Measurements from ENCODE around the gene TTLL12. TPM values are rescaled to one million over a fixed set of nuclear protein-coding genes. Genes with fewer than 3 reads are reported as not detected.

TTLL12 gene
- total RNA-seq, 1 donor from 2014 or later: 40.9 TPM

DNA sequence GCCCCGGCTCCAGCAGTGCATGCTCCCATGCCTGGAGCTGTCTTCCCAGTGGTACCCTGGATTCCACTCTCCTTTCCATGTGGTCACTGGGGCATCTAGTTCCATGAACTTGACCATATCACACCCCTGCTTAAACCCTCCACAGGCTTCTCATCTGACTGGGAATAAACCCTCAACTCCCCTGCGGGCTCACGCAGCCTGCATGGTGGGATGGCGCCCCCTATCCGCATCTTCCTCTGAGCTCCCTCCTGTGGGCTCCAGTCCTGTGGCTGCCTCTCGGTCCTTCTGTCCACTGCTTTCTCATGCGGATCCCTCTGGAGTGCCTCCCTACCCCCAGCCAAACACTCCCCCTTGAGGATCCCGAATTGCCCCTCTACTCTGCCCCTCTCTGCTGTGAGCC lies 41.4 kb upstream of the TTLL12 start:
- peaks cover 12% of the 10 kb centered on the region for H3K4me1 Mint-ChIP-seq (ENCODE audit: low read depth)
- TF ChIP-seq, protein P1, sequence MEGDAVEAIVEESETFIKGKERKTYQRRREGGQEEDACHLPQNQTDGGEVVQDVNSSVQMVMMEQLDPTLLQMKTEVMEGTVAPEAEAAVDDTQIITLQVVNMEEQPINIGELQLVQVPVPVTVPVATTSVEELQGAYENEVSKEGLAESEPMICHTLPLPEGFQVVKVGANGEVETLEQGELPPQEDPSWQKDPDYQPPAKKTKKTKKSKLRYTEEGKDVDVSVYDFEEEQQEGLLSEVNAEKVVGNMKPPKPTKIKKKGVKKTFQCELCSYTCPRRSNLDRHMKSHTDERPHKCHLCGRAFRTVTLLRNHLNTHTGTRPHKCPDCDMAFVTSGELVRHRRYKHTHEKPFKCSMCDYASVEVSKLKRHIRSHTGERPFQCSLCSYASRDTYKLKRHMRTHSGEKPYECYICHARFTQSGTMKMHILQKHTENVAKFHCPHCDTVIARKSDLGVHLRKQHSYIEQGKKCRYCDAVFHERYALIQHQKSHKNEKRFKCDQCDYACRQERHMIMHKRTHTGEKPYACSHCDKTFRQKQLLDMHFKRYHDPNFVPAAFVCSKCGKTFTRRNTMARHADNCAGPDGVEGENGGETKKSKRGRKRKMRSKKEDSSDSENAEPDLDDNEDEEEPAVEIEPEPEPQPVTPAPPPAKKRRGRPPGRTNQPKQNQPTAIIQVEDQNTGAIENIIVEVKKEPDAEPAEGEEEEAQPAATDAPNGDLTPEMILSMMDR (IDR thresholded peaks at IDR 0.05; ENCODE audit: unreplicated experiment): peak; percentile 38
- no peak overlapping the region for H3K27ac Mint-ChIP-seq
- H3K27me3 Mint-ChIP-seq: peaks cover 47% of the 10 kb centered on the region
- no peaks in the 10 kb centered on the region for H3K36me3 Mint-ChIP-seq (ENCODE audit: insufficient read depth)
- DNase-seq (ENCODE audit: low spot score, unreplicated experiment): no peak
- H3K4me3 Mint-ChIP-seq (ENCODE audit: low read depth): no peak overlapping the region
- no peaks in the 10 kb centered on the region for H3K9me3 Mint-ChIP-seq (ENCODE audit: low read depth)

DNA sequence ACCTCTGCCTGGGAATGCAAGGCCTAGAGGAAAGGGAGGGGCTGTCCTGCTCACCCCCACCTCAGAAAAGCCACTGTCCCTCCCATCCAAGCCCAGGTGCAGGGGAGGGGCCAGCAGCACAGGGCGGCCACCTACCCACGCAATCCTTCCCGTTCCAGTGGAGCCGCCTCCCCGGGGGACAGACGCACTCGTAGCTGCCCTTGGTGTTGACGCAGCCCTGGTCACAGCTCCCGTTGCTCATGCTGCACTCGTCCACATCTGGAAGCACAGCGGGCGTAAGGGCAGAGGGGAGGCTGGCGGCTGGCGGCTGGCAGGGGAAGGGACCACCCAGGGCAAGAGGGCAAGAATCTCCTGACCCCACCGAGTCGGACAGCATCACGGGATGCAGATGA lies 40.3 kb upstream of the TTLL12 start:
- H3K4me1 Mint-ChIP-seq (ENCODE audit: low read depth): peaks cover 12% of the 10 kb centered on the region
- TF ChIP-seq, protein P1 (IDR thresholded peaks at IDR 0.05; ENCODE audit: unreplicated experiment): no peak

DNA sequence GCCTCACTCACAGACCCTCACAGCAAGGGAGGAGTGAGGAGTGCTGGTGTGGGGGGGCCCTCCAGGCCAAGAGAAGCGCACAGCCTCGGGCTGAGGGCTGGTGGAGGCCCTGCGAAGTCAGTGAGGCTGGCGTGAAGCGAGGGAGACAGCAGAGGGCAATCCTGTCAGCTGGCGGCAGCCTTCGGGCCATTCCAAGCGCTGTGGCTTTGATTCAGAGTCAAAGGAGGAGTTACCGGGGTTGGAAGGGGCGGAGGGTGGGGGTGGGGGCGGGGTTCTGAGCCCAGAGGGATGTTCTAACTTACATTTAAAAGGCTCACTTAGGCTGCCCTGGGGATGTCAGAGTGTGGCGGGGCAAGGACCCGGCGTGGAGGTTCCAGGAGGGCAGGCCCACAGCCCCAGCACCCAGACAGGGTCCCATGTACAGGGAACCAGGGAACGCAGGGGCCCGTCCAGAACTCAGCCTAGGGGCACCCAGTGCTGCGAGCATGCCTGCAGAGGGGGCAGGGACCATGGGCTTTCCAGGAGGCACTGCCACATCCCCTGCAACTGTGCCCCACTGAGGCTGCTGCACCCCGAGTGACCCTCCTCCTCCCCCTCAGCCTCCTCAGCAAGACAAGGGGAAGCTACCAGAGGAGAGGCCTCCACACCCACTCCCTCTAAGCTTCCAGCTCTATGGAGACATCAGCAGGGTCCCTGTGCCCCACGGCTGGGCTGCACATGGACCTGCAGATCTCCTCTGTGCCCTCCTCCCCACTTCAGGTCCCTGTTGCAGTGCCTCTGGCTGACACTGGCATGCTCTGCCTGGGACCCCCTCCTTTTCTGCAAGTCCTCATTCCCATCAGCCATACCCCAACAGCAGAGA lies 39.7 kb upstream of the TTLL12 start:
- Mint-ChIP-seq H3K4me1 (ENCODE audit: low read depth) (peaks cover 12% of the 10 kb centered on the region), H3K9me3 (ENCODE audit: low read depth) (no peaks in the 10 kb centered on the region), H3K27me3 (peaks cover 40% of the 10 kb centered on the region), H3K4me3 (ENCODE audit: low read depth) (no peak overlapping the region), H3K36me3 (ENCODE audit: insufficient read depth) (no peaks in the 10 kb centered on the region), H3K27ac (no peak overlapping the region)
- TF ChIP-seq, protein P1 (IDR thresholded peaks at IDR 0.05; ENCODE audit: unreplicated experiment): no peak
- no peak for DNase-seq (ENCODE audit: low spot score, unreplicated experiment)

More for the DNA sequence above, 40.3 kb upstream of the TTLL12 start:
- DNase-seq (ENCODE audit: low spot score, unreplicated experiment): no peak
- no peak overlapping the region for H3K4me3 Mint-ChIP-seq (ENCODE audit: low read depth)
- no peak overlapping the region for H3K27ac Mint-ChIP-seq
- peaks cover 40% of the 10 kb centered on the region for H3K27me3 Mint-ChIP-seq
- no peaks in the 10 kb centered on the region for H3K36me3 Mint-ChIP-seq (ENCODE audit: insufficient read depth)
- H3K9me3 Mint-ChIP-seq (ENCODE audit: low read depth): no peaks in the 10 kb centered on the region

DNA sequence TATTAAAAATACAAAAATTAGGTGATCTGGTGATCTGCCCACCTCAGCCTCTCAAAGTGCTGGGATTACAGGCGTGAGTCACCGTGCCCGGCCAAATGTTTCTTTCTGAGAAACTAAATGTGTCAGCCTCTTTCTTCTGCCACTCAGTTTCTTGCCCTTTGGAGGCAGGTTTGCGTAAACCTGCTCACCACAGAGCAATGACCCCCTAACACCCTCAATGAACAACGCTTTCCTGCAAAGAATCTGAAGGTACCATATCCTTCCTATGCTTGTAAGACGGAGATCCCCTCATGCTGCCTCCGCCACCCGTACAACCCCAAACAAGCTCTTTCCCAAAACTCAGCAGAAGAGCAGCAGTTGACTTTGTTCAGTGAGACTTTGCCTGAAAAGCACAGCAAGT lies 38.7 kb upstream of the TTLL12 start:
- TF ChIP-seq, protein P1 (IDR thresholded peaks at IDR 0.05; ENCODE audit: unreplicated experiment): no peak

DNA sequence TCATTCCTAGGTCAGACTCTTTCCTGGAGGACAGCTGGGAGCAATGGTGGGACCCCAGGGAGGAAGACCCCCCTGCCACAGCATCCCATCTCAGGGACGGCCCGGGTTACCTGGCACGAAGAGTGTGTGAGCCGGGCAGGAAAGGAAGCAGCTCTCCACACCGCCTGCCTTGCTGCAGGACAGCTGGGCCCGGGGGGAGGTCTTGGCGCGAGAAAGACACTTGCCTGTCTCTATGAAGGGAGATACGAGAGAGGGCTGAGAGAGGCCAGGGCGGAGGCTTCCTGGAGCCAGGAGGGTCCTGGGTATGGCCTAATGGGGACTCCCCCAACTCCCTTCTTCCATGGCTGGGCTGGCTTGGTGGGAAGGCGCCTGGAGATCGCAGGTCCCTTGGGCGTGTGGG lies 36.1 kb upstream of the TTLL12 start:
- Mint-ChIP-seq H3K27me3 (peaks cover 41% of the 10 kb centered on the region), H3K27ac (no peak overlapping the region), H3K4me1 (ENCODE audit: low read depth) (peaks cover 10% of the 10 kb centered on the region), H3K9me3 (ENCODE audit: low read depth) (no peaks in the 10 kb centered on the region), H3K36me3 (ENCODE audit: insufficient read depth) (no peaks in the 10 kb centered on the region), H3K4me3 (ENCODE audit: low read depth) (no peak overlapping the region)
- no peak for DNase-seq (ENCODE audit: low spot score, unreplicated experiment)
- TF ChIP-seq, protein P1 (IDR thresholded peaks at IDR 0.05; ENCODE audit: unreplicated experiment): no peak

More for the DNA sequence above, 38.7 kb upstream of the TTLL12 start:
- Mint-ChIP-seq H3K36me3 (ENCODE audit: insufficient read depth) (no peaks in the 10 kb centered on the region), H3K27me3 (peaks cover 36% of the 10 kb centered on the region), H3K4me1 (ENCODE audit: low read depth) (peaks cover 10% of the 10 kb centered on the region), H3K27ac (peak overlapping the region; percentile 8), H3K9me3 (ENCODE audit: low read depth) (no peaks in the 10 kb centered on the region), H3K4me3 (ENCODE audit: low read depth) (no peak overlapping the region)
- DNase-seq (ENCODE audit: low spot score, unreplicated experiment): no peak
